HL-60 (cell line): Measurements from ENCODE around the gene BEST1.

Source experiments
- DNase-seq, 2 experiments: peaks; one replicate each; pipeline ENCODE4 v3.0.0-alpha.2; 2010 to 2020; ENCODE audit warnings: low read depth in 1 of 2, low spot score in 1 of 2
- H3K27ac ChIP-seq: fragments of 250-450 bp; sonication (Bioruptor Pico); replicated peaks from 2 replicates; pipeline ENCODE4 v1.5.1; 2020; ENCODE audit warnings: mild to moderate bottlenecking, moderate library complexity
- H3K27me3 ChIP-seq: fragments of 250-450 bp; sonication (Bioruptor Pico); 2 replicates; pipeline ENCODE4 v1.5.1; 2021; ENCODE audit warnings: mild to moderate bottlenecking, moderate library complexity; ENCODE audit not compliant: insufficient read depth, poor library complexity, severe bottlenecking
- H3K4me3 ChIP-seq: replicated peaks from 2 replicates; pipeline ENCODE4 v1.5.1; 2011; ENCODE audit warnings: mild to moderate bottlenecking, control low read depth, low read length; ENCODE audit not compliant: insufficient read depth
- GABPA ChIP-seq: IDR thresholded peaks from 2 replicates; pipeline ENCODE4 v1.6.1; 2012; ENCODE audit warnings: low read depth
- POLR2AphosphoS5 ChIP-seq: IDR thresholded peaks from 2 replicates; pipeline ENCODE4 v1.6.1; 2012; ENCODE audit warnings: low read depth
- REST ChIP-seq: IDR thresholded peaks from 2 replicates; pipeline ENCODE4 v1.6.1; 2012; ENCODE audit warnings: low read depth; ENCODE audit not compliant: insufficient replicate concordance
- SPI1 ChIP-seq: IDR thresholded peaks from 2 replicates; pipeline ENCODE4 v1.6.1; 2012; ENCODE audit warnings: low read depth, mild to moderate bottlenecking, borderline replicate concordance
- TF ChIP-seq, protein P1 (sequence below): IDR thresholded peaks from one replicate; pipeline ENCODE4 v1.5.1; 2011; ENCODE audit warnings: low read length, control low read depth, inconsistent platforms; ENCODE audit not compliant: insufficient read depth

The BEST1 gene

GRCh38 chr11:61925736-61926135, 24.4 kb upstream of the BEST1 start:
- no peak for DNase-seq
- H3K27me3 ChIP-seq, result no peaks in the 10 kb centered on the region
- TF ChIP-seq REST, result no peak
- no peak for TF ChIP-seq POLR2AphosphoS5
- no peak for TF ChIP-seq SPI1
- TF ChIP-seq, protein P1, sequence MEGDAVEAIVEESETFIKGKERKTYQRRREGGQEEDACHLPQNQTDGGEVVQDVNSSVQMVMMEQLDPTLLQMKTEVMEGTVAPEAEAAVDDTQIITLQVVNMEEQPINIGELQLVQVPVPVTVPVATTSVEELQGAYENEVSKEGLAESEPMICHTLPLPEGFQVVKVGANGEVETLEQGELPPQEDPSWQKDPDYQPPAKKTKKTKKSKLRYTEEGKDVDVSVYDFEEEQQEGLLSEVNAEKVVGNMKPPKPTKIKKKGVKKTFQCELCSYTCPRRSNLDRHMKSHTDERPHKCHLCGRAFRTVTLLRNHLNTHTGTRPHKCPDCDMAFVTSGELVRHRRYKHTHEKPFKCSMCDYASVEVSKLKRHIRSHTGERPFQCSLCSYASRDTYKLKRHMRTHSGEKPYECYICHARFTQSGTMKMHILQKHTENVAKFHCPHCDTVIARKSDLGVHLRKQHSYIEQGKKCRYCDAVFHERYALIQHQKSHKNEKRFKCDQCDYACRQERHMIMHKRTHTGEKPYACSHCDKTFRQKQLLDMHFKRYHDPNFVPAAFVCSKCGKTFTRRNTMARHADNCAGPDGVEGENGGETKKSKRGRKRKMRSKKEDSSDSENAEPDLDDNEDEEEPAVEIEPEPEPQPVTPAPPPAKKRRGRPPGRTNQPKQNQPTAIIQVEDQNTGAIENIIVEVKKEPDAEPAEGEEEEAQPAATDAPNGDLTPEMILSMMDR, result no peak
- TF ChIP-seq GABPA, result no peak
- no peak overlapping the region for H3K27ac ChIP-seq
- H3K4me3 ChIP-seq, result no peak overlapping the region

DNA sequence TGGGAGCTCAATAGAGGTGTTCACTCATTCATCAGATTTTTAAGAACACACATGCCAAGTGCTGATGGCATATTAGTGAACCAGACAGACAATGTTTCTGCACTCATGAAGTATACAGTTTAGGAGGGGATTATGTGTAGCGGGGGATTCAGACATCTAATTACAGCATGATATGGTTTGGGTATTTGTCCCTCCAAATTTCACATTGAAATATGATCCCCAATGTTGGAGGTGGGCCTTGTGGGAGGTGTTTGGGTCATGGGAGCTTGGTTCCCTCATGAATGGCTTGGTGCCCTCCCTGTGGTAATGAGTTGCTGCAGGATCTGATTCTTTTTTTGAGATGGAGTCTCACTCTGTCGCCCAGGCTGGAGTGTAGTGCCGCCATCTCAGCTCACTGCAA, 23.9 kb upstream of the BEST1 start:
- no peak for DNase-seq
- Histone ChIP-seq H3K27me3 (peaks cover 2% of the 10 kb centered on the region), H3K27ac (no peak overlapping the region), H3K4me3 (no peak overlapping the region)
- TF ChIP-seq, protein P1, result no peak
- no peak for TF ChIP-seq REST
- TF ChIP-seq GABPA, result no peak
- TF ChIP-seq SPI1, result no peak
- TF ChIP-seq POLR2AphosphoS5, result no peak

- no peak overlapping the region for H3K27ac ChIP-seq
- no peak for DNase-seq
- TF ChIP-seq SPI1 (no peak), GABPA (no peak), POLR2AphosphoS5 (no peak), REST (no peak)
- TF ChIP-seq, protein P1, result no peak
Measured at GRCh38 chr11:61927501-61927900, 22.6 kb upstream of the BEST1 start.

More at GRCh38 chr11:61927501-61927900, 22.6 kb upstream of the BEST1 start:
- Histone ChIP-seq H3K4me3 (no peak overlapping the region), H3K27me3 (peaks cover 4% of the 10 kb centered on the region)
